NK-92 (cell line): ENCODE measurements around the gene SREBF1.

ENCODE experiments used
- DNase-seq: peaks from one replicate; lab custom pipeline; 2025; ENCODE audit not compliant: unreplicated experiment; lab: John Stamatoyannopoulos, UW

Gene SREBF1

DNA sequence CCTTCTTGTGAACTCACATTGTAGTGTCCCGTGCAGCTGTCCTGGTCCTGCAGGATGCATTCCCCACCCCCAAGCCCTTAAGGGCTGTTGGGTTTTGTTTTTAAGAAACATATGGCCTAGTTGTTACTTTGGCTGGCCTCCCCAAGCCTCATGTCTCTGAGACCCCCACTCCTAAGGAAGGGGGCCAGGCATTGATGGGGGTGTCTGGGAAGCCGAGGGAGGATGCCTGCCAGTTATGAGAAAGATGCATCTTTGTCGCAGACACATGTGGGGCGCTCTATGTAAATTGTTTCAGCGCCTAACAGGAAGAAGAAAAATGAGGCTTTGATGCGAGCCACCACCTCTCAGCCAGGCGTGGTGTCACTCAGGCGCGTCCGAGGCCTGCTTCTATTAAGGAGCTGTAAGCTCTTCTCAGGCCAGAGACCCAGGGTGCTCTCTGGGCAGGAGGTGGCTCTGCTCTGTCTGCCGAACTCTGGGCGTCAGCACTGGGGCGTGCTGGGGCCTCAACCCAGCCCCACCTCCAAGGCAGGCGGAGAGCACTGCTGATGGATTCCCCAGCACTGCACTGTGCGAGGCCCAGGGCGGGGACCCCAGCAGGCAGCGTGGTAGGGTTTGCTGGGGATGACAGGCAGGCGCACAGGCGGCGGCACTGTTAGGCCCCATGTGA, 70.6 kb downstream of the SREBF1 start:
- DNase-seq: no peak

DNA sequence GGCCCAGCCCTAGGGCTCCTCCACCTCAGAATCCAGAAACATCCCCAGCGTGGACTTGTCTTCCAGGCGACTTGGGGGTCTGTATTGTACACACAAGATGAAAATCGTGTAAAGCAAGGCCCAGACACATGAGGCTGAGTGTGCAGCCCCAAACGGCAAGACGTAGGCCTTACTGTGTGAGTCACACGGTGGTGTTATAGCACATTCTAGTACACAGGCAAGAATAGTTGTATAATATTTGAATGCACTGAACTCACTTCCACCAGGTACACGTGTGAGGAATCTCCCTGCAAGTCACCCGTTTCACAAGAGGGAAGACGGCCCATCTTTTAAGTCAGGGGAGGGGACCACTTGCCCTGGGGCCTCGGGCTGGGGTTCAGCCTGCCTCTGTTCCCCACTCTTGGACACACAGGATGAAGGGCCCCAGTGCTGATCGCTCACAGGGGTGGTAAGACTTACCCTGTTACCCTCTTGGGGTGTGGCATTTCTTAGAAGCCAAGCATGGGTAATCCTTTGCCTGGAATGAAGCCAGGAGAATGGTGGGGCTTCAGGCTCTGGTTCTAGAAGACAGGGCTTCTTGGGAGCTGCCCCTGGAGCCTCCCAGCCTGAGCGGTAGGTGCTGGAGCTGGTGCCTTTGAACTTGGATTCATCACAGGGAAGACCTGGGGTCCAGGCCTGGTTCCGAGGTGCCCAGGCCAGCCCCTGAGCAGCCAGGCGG, 71.3 kb downstream of the SREBF1 start:
- DNase-seq: no peak

- DNase-seq: no peak
Observed at GRCh38 chr17:17763734-17764133, 73.1 kb downstream of the SREBF1 start.

DNA sequence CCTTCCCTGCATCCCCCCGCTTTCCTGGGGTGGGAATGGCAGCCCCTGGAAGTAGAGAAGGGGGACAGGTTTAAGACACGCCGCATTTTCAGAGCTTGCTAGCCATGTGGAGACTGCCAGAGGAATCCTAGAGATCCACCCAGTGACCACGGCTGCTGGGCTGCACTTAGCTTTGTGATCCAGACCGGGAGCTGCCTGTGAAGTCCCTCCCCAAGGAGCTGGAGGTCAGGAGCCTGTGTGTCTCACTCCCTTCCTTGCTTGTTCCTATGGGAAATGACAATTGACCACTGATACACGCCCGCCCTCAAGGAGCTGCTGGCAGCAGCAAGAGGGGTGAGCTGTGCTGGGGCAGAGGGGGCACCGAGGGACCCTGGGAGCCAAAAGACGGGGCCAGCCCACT, 73.7 kb downstream of the SREBF1 start:
- no peak for DNase-seq

GRCh38 chr17:17762744-17763105, 74.1 kb downstream of the SREBF1 start:
- no peak for DNase-seq
